Skeletal muscle cell (primary cell): ENCODE measurements around the gene HOXA5.

Experiments used
- DNase-seq: peaks from one replicate; pipeline ENCODE4 v3.0.0-alpha.2; 2010; ENCODE audit warnings: low read depth
- H3K4me3 ChIP-seq: 2 replicates; pipeline ENCODE4 v1.5.1; 2011; ENCODE audit warnings: low read depth, mild to moderate bottlenecking, control low read depth, low read length, moderate library complexity

Gene HOXA5

DNA sequence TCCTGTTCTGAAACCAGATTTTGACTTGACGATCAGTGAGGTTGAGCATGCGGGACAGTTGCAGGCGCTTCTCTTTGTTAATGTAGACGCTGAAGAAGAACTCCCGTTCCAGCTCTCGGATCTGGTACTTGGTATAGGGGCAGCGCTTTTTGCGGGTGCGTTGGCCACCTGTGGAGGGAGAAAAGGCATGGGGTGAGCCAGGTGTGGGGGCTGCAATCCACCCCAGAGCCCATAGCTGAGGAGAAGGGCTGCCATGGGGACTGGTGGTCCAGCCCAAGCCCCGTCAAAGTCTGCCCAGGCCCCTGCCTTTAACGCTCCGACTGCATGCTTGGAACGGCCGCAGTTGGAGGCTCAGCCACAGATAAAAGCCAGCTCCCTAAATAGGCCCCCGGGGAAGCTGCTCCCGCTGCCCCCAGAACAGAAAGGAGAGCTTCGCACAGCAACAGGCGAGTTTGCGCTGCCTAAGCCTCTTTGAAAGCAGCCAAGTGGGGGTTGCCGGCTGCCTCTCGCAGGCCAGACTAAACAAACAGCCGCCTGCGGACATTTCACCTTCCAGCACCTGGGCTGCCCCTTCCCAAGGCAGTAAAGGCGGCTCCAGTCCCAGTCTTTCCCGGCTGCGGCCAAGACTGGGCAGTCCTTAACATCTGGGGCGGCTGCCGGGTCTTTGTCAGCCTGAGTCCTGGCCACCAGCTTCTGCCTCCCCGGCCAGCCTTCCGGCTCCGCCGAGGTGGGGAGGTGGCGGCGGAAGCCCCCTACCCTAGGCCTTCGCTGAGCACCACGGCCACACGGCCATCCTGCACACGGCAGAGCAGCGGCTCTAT lies 39.6 kb upstream of the HOXA5 start:
- H3K4me3 ChIP-seq: peak overlapping the region; percentile 81
- DNase-seq: no peak

DNA sequence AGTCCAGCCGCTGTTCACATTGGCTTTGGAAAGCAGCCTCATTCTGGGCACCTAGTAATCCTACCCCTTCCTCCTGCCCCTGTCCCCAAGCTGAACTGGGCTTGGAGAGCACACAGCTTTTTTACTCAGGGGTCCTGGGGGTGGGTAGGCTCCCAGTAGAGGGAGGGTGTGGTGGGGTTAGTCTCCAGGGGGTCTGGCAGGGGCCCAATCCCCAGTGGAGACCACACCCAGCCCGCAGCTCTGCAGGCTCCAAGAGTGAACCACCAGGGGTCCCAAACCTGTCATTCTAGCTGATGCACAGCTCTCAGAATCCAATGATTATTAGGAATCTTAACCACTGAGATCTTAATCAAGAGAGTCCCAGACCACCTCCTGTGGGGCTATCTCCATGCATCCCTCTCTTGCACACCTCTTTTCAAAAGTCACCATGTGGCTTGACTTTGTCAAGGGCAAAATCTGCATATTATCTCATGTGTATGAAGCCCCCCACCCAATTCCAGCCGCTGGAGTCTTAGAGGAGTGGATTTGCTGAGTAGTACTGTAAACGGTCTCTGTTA lies 38.9 kb upstream of the HOXA5 start:
- H3K4me3 ChIP-seq: peak overlapping the region; percentile 81
- DNase-seq: no peak

DNA sequence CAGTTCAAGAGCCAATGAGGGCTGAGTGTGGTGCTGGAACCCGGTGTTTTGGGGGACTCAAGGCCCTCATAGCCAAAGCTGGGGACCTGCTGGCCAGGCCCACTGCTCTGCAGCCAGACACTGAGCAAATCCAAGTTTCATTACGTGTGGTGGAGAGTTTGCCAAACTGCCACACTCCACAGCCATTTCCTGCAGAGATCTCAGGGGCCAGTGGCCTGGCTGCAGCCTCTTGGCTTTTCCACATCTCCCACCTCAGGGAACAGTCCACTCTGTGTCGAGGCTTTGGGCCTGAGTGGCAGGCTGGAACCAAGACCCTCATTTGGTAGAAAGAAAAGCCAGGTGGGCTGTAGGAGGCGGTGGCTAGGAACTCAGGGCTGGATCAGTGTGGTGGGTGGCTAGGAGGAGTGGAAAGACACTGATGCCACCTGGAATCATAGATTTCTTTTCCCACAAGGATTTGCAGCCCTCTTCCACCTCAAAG lies 38.4 kb upstream of the HOXA5 start:
- no peak for DNase-seq
- peak overlapping the region; percentile 13 for H3K4me3 ChIP-seq

DNA sequence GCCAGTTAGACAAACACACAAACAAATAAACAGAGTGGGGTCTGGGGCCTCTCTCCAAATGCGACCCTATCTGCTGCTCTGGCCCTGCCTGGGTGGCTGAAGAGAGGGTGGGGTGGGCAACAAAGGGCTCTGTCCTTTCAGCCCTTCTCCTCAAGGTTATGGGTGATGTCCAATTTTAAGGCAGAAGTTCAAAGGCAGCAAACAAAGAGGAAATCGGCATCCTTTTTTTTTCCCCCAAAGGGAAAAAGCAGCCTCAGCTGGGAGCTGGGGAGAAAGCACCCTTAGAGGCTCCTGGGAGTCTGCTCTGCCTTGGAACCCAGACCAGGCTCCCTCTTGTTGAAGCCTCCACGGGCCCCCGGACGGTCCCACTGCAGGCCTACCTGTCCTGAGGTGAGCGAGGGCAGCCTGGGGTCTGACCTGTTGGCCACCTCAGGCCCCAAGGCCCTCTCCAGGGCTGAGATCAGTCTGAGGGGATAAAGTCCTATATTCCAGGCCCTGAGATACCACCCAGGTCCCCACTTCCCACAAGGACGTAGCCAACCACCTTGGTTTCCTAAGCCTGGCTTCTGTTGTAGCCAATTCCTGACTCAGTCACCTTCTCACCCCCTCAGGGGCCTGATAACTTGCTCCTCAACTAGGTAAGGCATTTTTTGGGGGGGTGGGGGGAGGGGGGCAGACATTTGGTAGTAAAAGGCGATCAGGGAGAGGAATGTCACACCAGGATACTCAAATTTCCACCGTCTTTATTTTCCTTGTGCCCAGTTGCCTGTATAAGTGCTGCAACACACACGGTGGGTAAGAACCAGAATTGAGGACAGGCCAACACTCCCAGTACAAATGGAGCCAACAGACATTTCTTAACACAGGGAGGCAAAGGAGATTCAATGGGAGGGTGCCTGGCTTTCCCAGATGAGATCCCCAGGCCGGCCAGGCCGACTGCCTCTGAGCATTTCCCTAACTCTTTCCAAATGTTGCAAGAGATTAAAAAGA lies 37.2 kb upstream of the HOXA5 start:
- no peak for DNase-seq
- peak overlapping the region; percentile 78 for H3K4me3 ChIP-seq

DNA sequence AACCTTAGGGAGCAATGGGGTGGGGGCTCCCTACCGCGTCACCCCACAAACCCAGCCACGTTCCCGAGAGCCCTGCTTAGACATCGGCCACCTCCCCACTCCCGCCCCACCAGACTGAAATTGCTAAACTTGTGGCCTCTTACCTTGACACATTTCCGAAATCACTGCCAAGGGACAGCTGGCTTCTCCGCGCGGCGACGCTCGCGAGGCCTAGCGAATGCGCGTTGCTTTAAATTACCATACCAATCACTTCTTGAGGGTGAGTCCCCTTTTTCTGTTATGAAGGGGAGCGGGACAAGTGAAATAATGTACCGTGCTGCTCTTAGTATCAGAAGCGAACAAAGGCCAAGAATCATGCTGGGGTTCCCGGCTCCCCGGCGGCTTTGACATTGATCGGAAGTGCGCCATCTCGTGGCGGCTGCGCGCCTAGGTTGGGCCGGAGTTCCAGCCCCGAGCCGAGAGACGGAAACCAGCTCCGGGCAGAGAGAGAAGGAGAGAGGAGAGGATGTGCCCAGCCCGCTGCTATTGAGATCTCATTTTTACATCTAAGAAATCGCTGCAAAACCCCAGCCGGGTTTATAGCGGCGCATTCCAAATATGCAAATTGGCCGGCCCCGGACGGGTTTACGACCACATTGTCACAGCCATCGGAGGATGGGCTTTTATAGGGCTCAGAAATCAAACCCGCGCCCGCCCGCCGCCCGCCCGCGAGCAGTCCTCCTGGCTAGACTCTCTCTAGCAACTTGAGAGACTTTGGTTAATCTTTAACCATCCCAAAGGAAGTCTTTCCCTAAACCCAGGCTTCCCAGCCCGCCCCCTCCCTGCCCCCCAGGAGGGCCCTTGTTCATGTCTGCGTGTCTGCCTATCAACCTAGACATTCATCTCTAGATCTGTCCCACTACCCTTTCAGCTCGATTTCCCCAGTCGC lies 36.3 kb upstream of the HOXA5 start:
- peak overlapping the region; percentile 78 for H3K4me3 ChIP-seq
- no peak for DNase-seq

DNA sequence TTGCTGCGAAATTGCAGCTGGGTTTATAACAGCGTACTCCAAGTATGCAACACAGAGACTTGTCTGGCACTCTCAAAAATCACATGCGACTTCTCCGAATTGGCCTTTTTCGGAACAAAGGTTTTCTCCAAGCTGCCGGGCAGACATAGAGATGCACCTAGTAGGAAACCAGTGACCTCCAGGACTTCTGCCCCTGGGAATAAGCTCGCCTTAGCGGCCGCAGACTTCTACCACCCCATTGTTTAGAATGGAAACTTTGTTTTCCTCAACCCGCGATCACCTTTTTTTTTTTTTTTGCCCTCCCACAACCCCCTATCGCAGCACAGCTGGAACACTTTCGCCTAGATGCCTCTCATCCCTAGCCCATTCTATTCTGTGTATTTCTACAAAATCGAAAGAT lies 35.5 kb upstream of the HOXA5 start:
- no peak for DNase-seq
- peak overlapping the region; percentile 78 for H3K4me3 ChIP-seq

DNA sequence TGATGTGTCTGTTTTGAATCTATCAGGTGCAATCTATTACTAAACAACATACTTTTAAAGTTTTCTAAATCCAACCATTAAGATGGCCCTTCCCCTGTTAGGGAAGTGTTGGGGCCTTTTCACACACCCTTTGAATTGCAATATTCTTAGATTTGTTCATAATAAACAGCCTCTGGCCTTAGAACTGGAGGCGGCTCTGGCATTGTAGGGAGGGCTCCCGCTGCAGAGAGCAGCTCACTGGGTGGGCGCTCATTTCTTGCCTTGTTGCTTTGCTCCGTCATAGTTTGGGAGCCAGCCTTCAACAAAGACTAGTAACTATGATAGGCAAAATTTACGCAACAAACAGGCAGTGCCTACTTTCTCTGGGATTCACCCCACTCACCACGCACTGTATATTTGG lies 34.9 kb upstream of the HOXA5 start:
- DNase-seq: no peak
- peak overlapping the region; percentile 78 for H3K4me3 ChIP-seq

DNA sequence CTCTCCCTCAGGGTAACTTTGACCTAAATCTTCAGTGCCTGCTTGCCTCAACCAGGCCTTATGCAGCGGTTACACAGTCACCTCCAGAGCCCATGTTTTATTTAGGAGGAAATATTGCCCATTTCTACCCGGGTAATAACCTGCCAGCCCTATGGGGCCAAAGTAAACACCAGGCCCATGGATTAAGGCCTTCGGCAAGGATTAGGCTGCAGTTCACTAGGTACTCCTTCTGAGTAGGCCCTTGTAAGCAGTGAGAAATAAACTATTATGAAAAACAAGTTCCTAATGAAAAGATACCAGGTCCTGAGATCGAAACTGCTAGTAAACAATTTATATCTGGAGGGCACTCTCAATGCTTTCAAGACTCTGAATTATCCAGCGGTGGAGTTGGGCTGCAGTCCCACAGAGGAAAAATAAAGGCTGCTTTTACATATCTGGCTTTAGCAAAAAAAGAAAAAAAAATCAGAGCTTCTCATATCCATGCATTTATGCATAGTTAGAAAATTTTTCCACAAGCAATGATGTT lies 34.4 kb upstream of the HOXA5 start:
- peak overlapping the region; percentile 78 for H3K4me3 ChIP-seq
- DNase-seq: no peak

DNA sequence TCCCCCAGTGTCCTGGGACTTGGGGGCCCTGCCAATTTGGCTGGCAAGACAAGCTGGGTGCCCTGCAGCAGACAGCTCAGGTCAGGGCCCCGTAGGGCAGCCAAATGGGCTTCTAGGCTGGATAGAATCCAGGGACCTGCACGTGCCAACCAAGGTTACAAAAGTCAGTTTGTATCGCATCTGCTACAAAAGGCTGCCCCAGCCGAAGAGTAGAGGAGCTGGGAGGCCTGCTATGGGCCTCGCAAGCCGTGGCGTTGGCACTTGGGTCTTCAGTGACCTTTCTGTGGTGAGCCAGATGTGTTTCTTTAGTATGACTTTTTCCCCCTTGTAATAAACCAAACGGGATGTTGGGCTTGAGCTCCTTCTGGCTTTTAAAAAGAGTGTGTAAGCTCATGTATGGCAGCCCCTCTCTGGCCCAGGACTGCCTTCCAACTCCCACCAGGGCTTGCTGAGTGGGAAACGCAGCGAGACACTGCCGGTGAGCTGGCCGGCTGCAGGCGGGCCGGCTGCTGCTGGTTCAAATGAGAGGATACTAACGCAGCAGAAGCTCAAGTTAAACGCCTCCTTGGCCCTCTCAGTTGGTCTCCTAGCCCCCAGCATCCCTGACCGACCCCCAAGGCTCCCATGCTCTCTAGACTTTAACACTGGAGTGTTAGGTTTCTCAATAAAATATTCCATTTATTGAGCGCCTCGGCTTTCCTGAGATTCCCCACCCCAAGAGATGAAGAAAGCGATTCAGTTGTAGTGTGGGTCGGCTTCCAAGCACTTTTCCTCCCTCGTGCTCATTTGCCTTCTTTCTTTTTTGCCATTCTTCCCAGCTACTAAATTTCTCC lies 33.7 kb upstream of the HOXA5 start:
- H3K4me3 ChIP-seq: peak overlapping the region; percentile 78
- DNase-seq: no peak

DNA sequence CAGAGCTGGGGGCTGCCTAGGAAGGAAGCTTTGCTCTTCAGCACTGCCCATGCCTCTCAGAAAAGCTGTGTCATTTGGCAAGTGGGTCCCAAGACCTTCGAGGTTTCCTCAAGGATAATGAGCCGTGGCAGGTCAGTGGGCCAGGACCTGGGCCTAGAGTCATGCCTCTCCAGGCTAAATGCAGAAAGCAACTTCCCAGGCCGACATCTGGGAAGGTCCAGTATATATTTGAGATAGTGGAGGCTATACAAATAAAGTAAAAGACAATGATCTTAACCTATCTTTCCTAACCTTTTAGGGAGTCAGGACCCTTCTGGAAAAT lies 33.0 kb upstream of the HOXA5 start:
- peak overlapping the region; percentile 78 for H3K4me3 ChIP-seq
- DNase-seq: no peak

DNA sequence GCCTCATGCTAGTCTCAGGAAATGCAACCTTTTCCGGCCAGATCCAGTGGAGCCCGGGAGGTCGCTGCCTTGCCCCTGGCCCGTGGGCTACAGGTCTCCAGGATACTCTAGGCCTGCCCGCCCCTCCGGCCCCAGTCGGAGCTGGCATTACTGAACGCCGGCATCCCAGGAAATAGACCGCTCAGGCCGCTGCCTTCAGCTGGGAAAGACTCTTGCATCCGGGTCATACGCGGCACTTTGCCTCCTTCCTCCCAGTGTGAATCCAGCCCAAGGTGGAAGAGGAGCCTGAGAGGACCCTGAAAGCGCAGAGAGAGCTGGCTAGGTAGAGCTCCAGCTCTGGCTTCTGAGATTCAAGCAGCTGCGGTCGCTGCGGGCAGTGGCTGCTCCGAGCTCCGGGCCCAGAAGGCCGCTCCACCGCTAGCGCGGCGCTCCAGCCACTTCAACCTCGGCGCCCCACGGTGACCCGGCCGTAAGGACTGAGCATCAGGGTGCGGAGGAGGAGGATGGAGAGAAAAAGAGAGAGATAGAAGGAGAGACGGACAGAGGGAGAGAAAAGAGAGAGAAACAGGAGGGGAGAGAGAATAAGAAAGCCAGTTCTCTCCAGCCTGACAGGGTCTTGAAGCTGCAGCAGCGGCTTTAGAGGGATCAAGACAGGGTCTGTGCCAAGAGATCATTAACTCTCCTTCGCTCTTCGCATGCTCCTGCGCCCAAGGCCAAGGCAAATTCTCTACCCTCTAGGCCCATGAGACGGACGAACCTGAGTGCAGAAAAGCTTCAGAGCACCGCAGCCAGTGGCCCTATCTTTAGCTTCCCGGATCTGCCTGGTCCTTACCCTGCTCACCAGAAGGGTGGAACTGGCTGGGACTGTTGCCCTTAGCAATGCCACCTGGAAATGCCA lies 32.4 kb upstream of the HOXA5 start:
- no peak for DNase-seq
- peak overlapping the region; percentile 78 for H3K4me3 ChIP-seq

DNA sequence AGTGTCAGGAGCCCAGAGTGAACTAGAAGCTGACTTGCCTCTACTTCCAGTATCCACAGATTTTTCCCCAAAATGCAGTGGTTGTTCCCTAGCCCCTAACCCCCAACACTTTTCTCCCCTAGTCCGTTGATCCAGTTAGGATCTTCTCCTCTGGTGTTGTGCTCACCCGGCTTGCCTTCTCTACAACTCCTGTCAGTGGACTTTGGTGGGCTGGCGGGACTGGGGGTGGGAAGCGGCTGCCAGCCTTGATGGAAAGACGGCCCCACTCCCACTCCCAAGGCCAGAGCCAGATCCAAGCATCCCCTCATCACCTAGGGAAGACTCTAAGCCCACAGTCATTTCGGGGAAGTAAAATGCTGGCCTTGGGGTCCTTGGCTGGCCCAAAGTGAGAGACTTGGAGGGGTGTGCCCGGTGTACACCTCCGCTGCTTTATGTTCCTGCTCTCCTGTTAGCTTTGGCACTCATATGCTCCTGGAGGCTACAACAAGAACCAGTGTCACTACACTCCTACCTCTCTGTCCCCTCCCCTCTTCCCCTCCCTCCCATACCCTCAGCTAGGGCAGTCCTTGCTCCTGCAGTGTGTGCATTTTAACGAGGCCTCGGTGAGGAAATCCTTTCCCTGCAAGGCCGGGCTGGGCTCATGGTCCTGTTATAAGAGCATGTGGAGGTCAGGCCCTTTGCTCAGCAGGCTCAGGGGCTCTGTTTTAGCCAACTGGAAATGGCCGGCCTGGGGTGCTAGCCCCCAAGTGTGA lies 31.6 kb upstream of the HOXA5 start:
- DNase-seq: no peak
- H3K4me3 ChIP-seq: peak overlapping the region; percentile 78

DNA sequence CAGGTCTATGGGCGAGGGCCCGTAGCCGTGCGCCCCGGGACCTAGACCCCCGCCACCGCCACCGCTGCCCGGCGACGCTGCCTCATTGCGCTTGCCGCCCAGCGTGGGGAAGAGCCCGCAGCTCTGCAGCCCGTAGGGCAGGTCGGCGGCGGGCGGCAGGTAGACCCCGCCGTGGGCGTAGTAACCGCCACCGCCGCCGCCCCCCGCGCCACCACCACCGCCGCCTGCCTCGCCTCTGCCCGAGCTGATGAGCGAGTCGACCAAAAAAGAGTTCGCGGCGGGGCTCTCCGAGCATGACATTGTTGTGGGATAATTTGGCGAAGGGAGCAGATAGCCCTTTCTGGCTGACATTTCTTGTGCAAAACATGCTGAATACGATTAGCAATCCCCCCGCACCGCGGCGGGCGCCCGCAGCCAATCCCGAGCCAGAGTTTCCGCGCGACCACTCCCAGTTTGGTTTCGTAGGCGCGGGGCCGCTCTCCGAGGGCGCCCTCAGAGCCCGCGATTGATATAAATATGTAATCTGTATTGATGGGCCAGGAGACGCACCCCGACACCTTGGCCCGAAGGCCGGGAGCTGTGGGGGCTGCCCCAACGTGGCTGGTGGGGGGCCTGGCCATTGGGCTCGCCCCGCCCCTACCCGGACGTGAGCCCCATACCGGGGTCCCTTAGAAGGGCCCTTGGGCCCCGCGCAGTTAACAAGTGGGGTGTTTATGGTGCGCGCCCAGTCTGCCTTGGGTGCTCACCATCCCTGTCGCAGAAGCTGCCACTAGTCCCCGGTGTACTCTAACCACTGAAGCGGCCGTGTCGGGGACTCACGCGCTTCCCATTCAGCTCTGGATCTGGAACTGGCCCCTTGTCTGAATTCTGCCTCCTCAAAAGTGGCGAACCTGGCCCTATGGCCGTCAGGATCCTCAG lies 30.7 kb upstream of the HOXA5 start, which contains the start of gene HOXA10:
Gene HOXA10 (minus strand): TSS at position 365 of the 918 bp plus-strand sequence. CDS start 14 bp downstream, at position 351.
- no peak for DNase-seq
- peak within 1 kb of the TSS; percentile 78 for H3K4me3 ChIP-seq

DNA sequence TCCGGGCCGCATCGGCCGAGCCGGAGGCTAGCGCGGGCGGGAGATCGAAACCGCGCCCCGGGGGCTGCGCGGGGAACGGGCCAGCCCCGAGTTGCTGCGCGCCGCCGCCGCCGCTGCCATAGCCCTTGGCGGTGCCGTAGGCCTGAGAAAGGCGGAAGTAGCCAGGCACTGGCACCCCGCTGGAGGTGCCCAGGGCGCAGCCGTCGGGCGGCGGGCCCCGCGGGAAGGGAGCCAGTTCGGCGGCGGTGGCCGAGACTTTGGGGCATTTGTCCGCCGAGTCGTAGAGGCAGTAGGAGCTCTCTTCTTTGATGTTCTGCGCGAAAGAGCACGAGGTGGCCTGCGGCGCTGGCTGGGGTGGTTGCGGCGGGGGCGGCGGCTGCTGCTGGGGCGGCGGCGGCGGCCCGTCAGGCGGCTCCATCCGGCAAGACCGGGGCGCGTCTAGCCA lies 30.1 kb upstream of the HOXA5 start:
- no peak for DNase-seq
- H3K4me3 ChIP-seq: peak overlapping the region; percentile 78

DNA sequence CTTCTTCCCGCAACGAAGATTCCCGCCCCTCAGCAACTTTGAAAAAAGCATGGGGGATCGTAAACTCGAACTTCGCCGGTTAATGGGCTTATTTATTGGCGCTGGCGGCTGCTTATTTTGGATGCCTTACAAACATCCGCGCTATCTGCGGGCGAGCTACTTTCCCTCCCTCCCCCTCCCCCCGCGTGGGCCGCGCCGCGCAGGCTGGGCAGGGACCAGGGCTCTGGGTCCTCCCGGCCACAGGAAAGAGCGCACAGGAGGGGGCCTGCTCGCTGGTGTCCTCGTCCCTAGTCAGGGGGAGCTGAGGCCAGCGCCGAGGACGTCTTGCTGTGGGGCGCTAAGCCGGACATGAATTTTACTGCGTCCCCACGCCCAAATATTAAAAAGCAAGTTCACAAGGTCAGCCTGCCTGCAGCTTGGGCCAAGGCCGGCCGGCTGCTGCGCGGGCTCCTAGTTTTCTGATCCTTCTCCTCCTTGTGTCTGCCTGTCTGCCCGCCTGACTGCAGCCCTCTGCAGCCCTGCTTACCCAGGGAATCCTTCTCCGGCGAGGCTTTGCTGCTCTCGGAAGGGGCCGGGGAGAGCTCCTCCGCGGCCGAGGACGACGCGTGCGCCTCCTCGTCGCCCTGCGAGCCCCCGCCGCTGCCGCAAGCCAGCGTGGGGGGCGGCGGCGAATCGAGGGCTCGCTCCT lies 29.5 kb upstream of the HOXA5 start:
- peak overlapping the region; percentile 78 for H3K4me3 ChIP-seq
- peak; percentile 78 for DNase-seq
